ENCODE data around the gene YPEL1. TPM values are rescaled to one million over a fixed set of nuclear protein-coding genes. Genes with fewer than 3 reads are reported as not detected.
"Not testable (repeated sequence)": the region's sequence is repeated elsewhere in the genome, so short reads cannot be mapped to it uniquely, and the experiment has no call there.

YPEL1 gene
- total RNA-seq, 1 donor from 2014 or later: 7.3 TPM

GRCh38 chr22:21719024-21719423, 16.6 kb downstream of the YPEL1 start:
- no peak overlapping the region for H3K4me3 ChIP-seq (ENCODE audit: low read depth, low read length)
- TF ChIP-seq, protein P1, sequence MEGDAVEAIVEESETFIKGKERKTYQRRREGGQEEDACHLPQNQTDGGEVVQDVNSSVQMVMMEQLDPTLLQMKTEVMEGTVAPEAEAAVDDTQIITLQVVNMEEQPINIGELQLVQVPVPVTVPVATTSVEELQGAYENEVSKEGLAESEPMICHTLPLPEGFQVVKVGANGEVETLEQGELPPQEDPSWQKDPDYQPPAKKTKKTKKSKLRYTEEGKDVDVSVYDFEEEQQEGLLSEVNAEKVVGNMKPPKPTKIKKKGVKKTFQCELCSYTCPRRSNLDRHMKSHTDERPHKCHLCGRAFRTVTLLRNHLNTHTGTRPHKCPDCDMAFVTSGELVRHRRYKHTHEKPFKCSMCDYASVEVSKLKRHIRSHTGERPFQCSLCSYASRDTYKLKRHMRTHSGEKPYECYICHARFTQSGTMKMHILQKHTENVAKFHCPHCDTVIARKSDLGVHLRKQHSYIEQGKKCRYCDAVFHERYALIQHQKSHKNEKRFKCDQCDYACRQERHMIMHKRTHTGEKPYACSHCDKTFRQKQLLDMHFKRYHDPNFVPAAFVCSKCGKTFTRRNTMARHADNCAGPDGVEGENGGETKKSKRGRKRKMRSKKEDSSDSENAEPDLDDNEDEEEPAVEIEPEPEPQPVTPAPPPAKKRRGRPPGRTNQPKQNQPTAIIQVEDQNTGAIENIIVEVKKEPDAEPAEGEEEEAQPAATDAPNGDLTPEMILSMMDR (conservative IDR thresholded peaks at IDR 0.05; ENCODE audit: low read depth, low read length): no peak
- no peak for DNase-seq (ENCODE audit: low read depth)

- TF ChIP-seq, protein P1 (conservative IDR thresholded peaks at IDR 0.05; ENCODE audit: low read depth, low read length): no peak
- no peak overlapping the region for H3K4me3 ChIP-seq (ENCODE audit: low read depth, low read length)
- no peak for DNase-seq (ENCODE audit: low read depth)
These were observed 17.1 kb downstream of the YPEL1 start for GRCh38 chr22:21718499-21718898.

DNA sequence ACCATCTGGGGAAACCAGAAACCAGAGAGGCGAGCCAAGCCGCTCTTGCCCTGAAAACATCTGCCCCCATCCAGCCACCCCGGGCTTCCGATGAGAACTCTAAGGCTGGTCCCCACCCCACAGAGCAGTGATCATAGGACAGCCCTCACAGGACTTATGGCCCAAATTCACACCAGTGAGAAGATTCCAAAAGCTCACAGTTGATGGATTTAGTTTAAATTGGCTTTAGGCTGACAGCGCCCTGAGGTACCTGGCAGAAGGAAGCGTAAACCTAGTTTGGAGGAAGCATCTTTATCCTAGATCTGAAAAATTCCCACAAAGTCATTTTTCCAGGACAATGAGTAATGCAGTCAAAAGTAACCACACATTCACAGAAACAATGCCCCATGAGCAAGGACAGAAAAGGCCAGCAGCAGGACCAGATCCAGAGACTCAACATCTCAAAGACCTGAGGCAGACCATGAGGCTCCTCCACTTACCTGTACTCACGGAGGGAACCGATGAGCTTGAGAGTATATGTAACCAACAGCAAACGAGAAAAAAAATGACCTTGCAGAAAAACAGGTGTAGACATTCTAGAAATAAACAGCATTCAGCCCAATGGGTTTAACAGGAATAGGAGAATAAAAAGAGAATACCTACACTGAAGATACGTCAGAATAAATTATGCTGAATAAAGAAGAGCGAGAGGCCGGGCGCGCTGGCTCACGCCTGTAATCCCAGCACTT, 19.0 kb downstream of the YPEL1 start:
- not testable (repeated sequence) for H3K4me3 ChIP-seq (ENCODE audit: low read depth, low read length)

DNA sequence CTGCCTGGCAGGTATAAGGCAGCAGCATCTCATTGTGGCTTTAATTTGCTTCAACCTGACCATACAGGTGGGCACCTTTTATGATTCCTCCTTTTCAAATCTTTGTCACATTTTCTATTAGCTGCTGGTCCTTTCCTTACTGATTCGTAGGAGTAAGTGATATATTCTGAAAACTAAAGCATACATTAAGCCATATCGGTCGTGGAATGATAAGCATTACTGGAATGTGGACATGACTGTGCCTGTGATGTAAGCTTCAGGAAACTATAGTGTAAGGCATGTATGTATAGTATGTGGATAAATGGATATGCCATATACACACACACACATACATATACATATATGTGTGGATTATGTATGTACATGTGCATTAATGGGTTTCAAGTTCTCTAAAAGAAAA, 20.8 kb downstream of the YPEL1 start:
- DNase-seq (ENCODE audit: low read depth): no peak
- TF ChIP-seq, protein P1 (conservative IDR thresholded peaks at IDR 0.05; ENCODE audit: low read depth, low read length): no peak
- H3K4me3 ChIP-seq (ENCODE audit: low read depth, low read length): no peak overlapping the region

More for the DNA sequence above, 19.0 kb downstream of the YPEL1 start:
- DNase-seq (ENCODE audit: low read depth): not testable (repeated sequence)

GRCh38 chr22:21714059-21714770, 21.4 kb downstream of the YPEL1 start:
- TF ChIP-seq, protein P1 (conservative IDR thresholded peaks at IDR 0.05; ENCODE audit: low read depth, low read length): no peak
- no peak for DNase-seq (ENCODE audit: low read depth)

GRCh38 chr22:21713428-21714058, 22.1 kb downstream of the YPEL1 start:
- DNase-seq (ENCODE audit: low read depth): no peak
- no peak overlapping the region for H3K4me3 ChIP-seq (ENCODE audit: low read depth, low read length)

More at GRCh38 chr22:21714059-21714770, 21.4 kb downstream of the YPEL1 start:
- no peak overlapping the region for H3K4me3 ChIP-seq (ENCODE audit: low read depth, low read length)

More at GRCh38 chr22:21713428-21714058, 22.1 kb downstream of the YPEL1 start:
- TF ChIP-seq, protein P1 (conservative IDR thresholded peaks at IDR 0.05; ENCODE audit: low read depth, low read length): no peak

All from epithelial cell of proximal tubule (primary cell).